HPDE6-E6E7 (cell line): ENCODE data around the gene ALPK1.

Experiments
- DNase-seq: peaks from one replicate; pipeline ENCODE4 v3.0.0; 2011; ENCODE audit warnings: missing footprints; ENCODE audit errors: extremely low spot score

ALPK1 gene

DNA sequence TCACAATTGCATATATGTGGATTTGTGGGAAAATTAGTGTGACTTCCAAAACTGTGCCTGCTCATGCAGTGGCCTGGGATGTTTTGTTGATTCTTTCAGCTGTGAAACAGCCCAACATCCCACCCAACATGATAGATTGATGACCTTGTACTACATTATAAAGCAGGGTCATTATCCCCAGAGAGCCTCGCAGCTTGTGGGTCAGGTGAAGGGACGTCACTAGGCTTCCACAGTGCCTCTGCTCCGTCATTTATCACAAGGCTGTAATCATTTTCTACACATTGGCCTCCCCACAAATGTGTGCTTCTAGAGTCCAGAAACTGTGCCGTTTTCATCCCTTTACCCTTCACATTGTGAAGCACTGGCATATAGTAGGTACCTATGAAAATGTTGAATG is 31.6 kb downstream of the ALPK1 start:
- no peak for DNase-seq

DNA sequence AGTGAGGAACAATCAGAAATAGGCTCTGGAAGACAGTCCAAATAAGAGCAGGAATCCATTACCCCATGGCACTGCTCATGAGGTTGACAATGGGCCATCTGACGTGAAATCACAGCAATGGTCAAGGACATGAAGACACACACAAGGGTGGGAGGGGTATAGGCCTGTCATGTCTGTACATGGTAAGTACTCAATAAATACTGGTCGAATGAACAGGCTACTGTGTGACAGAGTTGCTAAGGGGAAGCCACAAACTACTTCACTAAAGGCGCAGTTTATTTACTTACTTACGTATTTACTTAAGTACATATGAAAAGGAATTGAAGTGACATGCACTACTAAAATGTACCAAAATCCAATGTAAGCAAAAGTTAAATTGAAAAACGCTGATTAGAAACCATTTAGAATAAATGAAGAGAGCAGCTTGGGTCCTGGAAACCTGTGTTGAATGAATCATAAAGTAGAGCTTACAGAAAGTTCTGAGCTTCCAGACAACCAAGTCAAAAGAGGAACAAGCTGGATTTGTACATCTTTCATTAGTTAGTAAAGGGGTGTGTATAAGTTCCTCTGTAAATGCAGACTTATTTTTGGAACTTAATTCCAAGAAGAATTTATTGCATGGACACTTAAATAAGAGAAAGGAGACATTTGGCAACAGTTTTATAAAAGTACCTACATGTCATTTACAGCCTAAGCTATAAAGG is 32.7 kb downstream of the ALPK1 start:
- no peak for DNase-seq

DNA sequence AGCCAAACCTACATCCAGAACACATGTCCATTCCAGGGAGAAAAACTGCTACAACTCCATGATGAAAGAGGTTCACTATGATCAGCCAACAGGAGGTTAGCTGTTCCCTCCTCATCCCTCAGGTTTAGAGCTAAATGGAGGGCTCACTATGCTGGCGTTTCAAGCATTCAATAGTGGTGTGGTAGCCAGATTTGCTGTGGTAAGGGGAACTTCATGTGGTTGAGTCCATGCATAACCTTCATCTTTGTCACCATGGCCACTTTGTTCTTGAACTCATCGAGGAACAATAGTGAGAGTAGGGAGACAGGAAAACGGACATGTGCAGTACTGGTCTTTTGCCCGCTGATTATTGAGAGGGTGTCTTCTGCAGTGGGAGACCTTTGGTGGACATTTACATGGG is 33.8 kb downstream of the ALPK1 start:
- no peak for DNase-seq

DNA sequence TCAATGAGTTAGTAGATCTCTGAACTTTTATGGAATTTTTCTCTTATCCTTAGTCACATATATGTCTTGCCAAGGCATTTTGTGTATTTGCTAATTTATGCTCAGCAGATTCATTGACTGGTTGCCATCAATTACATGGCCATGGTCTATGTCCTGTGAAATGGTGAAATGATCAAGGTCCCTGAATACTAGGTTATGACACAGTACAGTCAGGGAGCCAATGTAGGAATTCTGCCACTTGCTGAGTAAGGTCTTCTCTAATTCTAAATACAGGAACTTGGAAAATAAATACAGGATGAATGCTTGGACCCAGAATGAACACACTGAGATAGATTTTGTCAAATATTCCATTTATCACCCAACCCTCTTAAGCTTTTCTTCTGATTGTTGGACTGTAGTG is 35.2 kb downstream of the ALPK1 start:
- DNase-seq = no peak

DNA sequence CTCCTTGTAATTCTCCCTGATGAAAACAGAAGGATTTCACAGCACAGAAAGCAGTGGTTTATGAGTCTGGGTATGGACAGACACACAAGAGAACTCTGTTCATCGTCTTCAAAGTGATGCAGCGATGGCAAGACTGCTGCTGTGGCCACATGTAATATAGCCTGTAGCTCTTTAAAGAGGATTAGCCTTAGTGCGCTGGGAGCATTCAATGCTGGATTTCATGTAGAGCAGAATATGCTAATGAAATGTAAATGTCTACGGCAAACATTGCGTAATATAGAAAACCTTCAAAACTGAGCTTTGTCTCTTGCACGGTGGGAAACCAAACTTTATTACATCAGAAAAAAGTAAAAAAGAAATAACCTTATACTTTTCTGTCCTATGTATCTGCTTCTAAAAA is 42.9 kb downstream of the ALPK1 start:
- no peak for DNase-seq

DNA sequence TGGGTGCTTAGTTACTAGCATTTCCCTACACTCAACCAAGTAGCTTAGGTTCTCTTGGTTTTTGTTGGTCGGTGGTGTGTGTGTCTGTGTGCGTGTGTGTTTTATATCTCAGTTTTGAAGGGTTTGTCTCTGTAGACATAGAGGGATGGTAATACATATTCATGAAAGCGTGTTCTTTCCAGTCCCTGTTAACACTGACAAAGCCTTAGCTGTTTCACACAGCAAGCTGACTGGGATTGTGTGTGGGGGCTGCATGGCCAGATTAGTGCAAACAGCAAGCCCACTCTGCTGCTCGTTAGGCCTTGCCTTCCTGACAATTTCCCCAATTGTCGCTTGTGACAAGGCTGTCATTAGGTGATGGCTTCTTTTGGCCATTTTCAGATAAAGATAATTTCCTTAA is 43.9 kb downstream of the ALPK1 start:
- DNase-seq = no peak

DNA sequence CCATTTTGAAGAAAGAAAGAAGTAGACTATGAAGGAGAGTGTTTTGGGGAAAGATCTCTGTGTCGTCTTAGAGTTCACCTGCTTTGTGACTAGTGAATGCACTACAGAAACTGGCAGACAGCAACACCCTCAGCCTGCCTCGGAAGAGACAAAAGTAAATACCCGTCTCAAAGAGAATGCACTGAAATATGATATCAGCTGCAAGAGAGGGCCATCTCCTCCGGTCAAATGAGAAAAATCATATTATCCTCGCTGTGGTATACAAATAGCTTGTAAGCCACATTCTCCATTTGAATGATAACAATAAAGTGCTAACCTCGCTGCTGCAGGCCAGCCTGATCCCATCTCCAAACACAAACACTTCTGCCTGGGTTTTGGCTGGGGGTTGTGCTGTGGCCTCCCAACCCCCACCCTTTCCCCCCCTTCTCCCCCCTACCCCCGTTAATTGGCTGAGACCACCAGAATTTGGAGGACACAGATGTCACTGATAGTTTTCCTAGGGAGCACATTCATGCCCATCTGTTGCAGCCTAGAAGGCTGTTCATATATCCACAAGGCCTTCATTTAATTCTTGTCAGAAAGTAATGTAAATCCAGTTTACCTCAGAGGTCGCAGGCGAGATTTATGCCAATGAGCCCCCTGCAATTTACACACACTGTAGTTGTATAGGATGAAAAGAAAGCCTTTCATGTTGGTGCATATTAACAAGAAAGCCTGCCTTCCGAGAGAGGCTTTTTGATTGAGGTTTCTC is 46.3 kb downstream of the ALPK1 start:
- DNase-seq = no peak

DNA sequence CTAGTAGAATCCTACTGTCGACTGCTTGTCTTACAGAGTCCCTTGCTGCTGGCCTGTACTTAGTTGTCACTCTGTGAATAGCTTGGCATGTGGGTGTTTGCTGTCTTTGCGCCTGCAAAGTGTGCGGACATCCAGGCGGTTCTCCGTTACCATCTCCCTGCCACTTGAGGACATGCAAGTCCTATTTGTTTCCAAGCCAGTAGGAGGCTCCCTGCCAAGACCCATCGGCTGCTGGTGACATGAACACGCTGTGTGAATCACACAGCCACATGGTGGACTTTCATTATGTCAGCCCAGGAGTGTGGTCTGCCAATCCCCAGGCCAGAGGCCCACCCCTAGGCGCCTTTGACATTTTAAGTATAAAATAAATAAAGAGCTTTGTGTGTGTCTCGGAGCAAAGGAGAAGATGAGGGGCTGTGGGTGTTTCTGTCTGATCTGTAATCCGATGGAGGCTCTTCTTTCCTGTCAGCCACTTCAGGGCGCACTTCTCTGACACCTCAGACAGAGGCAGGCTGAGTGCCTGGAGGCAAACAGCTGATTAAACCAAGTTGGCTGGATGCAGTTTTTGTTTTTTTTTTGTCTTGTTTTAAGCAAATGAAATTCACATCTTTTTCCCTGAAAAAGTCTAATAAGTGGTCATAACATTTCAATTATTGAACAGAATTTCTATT is 51.5 kb downstream of the ALPK1 start:
- peak; percentile 11 for DNase-seq

DNA sequence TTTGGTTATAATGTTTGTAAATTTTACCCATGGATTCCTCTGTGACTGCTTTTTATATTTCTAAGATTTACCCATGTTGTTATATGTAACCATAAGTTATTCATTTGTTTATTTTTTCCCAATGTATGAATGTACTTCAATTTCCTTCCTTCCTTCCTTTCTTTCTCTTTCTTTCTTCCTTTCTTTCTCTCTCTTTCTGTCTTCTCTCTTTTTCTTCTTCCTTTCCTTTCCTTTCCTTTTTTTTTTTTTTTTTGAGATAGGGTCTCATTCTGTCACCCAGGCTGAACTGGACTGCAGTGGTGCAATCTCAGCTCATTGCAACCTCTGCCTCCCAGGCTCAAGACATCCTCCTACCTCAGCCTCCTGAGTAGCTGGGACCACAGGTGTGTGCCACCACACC is 55.6 kb downstream of the ALPK1 start:
- DNase-seq = no peak

DNA sequence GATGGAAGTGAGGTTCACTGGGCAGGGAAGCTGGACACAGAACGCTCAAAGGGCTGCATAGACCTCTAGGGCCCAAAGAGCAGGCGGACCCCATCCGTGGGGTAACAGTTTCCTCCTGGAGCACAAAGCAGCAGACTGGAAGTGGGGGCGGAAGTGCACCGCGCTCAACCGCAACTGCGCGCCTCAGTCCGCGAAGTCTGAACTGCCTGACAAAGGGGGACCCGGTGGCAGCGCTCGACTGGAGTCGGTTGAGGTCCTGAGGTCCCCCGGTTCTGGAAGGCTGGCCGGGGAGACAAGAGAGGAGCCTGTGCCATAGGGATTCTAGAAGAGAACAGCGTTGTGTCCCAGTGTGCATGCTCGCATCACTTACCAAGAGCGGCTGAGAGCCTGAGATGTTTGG is 58.5 kb downstream of the ALPK1 start:
- DNase-seq = no peak

DNA sequence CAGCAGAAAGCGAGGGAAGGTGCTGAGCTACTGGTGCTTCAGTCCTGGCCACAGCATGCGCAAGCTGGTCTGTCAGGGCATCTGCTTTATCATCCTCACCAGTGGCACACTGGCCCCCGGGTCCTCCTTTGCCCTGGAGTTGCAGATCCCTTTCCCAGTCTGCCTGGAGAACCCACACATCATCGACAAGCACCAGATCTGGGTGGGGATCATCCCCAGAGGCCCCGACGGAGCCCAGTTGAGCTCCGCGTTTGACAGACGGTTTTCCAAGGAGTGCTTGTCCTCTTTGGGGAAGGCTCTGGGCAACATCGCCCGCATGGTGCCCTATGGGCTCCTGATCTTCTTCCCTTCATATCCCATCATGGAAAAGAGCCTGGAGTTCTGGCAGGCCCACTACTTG is 60.3 kb downstream of the ALPK1 start:
- no peak for DNase-seq

DNA sequence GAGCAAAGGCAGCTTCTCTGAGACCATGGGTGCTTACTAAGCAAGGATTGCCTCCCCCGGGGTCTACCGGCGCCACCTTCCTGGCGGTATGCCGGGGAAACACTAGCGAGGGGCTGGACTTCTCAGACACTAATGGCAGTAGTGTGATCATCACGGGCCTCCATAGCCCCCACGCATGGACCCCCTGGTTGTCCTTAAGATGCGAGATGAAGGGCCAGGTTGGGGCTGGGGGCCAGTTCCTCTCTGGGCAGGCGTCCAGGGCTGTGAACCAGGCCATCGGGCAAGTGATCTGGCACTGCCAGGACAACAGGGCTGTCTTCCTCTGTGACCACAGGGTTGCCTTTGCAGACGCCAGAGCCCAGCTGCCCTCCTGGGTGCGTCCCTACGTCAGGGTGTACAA is 60.7 kb downstream of the ALPK1 start:
- no peak for DNase-seq

DNA sequence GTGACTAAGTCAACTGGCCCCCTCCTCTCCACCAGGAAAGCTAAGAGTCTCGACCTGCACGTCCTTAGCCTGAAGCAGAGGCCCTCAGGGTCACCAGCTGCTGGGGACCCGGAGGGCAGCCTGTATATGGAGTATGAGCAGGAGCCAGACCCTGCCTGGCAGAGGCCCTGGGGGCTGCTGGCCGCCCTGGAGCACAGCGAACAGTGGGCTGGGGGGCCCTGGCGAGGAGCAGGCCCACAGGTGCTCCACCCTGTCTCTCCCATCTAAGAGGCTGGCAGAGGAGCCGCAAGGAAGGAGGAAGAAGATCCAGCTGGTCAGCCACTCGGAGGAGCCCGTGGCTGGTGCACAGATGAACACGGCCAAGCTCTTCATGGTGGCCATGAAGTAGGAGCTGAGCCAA is 61.2 kb downstream of the ALPK1 start:
- DNase-seq = no peak

DNA sequence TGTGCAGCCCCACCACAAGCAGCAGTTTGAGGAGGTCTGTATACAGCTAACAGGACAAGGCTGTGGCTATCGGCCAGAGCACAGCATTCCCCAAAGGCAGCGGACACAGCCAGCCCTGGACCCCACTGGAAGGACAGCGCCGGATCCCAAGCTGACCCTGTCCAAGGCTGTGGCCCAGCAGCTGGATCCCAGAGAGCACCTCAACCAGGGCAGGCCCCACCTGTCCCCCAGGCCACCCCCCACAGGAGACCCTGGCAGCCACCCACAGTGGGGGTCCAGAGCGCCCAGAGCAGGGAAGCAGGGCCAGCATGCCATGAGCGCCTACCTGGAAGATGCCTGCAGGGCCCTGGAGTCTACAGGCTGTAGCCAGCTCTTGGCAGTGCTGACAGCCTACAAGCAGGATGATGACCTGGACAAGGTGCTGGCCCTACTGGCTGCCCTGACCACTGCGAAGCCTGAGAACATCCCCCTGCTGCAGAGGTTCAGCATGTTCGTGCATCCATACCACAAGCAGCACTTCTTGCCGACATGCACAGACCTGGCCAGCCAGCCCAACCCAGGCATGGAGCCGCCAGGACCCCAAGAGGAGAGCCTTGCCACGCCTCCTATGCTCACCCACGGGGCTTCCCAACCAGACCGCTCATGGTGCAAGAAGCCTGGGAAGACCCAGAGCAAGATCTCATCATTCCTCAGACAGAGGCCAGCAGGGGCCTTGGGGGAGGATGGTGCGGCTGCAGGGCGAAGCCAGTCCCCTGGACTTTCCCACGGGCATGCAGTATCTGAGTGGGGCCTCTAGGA is 62.0 kb downstream of the ALPK1 start:
- DNase-seq = no peak

DNA sequence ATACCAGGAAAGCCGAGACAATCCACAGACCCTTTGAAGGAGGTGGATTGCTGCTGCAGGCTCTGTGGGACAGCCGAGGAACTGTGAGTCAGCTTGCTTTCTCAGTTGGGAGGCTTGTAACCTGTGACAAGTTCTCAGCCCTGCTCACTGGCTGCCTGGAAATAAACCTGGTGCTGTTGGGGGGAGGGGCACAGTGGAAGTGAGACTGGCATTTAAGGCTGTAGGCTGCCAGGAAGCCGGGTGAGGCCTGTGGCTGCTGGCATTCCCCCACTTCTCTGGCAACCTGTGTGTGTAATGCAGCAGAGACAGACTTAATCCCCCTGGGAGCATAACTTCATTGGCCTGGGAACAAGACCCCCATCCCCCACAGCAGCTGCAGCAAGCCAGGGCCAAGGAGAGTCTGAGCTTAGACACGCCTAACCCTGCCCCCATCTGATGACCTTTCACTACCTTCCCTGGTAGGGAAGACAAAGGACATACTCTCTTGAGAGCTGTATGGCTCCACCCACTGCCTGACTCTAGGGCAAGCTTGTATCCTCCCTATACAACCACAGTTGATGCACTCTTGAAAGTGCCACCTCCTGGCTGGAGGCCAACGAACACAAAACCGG is 64.1 kb downstream of the ALPK1 start:
- no peak for DNase-seq

DNA sequence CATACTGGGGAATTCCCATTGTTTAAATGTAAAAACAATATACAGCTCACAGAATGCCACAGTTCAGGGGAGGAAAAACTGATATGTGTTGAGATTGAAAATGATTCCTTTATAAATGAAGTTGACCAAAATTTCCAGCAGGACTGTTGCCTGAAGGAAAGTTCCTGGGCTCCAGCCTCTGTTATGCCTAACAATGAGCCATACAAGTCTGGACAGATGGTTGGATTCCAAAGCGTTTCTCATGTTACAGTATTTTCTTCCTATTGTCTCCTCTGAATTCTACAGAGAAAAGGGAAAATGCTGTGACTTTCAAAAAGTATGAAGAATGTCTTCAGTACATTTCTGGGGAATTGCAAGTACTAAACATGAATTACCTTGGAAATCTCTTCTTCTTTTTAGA is 73.3 kb downstream of the ALPK1 start:
- DNase-seq = peak; percentile 68

DNA sequence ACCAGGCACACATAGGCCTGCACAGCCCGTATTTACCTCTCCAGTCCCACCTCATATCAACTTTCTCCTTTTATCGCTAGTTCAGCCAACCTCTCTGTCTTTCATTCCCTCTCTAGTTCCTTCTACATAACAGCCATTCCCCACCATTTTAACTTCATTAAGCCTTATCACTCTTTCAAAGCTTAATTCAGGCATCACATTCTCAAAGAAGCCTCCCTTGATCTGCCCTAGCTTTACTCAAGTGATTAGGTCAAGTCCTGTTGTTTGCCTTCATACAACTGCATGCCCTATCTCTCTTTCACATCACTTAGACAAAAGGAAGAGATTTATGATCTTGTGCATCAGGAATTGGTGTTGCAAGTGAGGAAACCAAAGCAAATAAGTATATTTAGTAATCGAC is 74.2 kb downstream of the ALPK1 start:
- DNase-seq = no peak

DNA sequence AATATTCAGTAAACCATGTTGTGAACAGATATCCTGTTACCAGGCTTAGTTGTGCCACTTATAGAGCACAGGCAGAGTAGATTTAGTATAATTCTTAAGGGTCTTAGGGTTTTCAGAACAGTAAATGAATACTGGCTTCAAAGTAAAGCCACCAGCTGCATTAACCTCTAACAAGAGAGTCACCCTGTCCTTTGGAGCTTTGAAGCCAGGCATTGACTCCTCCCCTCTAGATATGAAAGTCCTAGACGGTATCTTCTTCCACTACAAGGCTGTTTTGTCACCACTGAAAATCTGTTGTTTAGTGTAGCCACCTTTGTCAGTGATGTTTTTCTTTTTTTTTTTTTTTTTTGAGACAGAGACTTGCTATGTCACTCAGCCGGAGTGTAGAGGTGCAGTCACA is 77.7 kb downstream of the ALPK1 start:
- DNase-seq = no peak

DNA sequence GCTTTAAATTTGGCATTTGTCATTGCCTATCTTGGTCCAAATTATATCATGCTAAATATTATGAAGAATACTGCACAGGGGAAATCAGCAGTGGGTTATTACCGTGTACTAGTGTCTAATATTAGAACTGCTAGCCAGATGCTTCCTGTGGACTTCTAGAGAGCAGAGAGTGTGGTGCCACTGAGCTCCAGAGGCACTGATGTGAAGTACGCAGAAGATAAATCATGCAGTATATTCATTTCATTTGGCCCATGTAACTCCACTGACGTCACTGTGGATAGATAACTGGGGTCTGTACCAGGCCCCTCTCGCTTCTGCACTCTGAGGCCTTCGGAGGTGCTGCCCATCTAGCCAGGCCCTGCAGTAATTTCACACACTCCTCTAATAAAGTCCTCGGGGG is 80.0 kb downstream of the ALPK1 start:
- no peak for DNase-seq

DNA sequence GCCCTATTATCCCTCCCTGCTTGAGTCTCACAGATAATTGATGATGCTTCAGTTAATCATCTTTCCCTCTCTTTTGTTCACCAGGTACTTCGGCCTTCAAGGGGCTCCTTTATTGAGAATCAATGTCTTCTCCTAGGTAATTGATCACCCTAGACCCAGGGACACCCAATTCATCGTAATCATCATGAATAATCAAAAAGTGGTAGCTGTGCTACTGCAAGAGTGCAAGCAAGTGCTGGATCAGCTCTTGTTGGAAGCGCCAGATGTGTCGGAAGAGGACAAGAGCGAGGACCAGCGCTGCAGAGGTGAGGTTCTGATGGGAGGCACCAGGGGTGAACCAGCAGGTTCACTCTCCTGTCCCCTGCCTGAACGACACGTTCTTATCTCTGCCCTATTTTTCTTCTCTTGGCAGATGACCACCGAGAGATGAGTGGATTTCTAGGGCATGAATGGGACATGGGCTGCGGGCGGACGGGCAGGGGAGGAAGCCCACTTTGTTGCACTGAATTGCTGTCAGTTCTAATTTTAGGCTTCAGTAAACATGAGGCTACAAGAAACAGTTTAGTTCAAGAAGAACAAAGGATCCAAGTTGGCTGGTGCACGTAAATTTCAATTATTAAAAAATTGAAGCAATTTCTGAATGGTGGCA is 80.5 kb downstream of the ALPK1 start:
- no peak for DNase-seq

DNA sequence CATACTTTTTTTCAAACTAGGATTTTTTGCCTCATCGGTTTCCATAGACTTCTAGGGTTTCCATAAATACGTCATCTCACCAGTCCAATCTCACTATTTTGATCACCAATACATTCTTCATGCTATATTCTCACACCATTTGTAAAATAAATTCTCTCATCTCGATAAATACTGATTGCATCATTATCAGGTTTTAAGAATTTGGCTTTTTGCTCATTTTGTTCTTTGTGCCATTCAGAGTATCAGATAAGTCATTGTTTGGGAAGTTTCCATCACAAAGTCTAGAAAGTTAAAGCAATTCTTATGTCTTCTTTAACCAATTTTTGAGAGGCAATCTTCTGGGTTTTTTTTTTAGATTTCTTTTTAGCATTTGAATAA is 81.1 kb downstream of the ALPK1 start:
- no peak for DNase-seq
